Cortex of kidney (tissue), 1 donor: ENCODE measurements around the gene PRKCA.
"Not testable (repeated sequence)": the region's sequence is repeated elsewhere in the genome, so short reads cannot be mapped to it uniquely, and the experiment has no call there.

Experiments used
- DNase-seq: peaks from one replicate; lab custom pipeline; 2025; lab: John Stamatoyannopoulos, UW

Gene PRKCA

GRCh38 chr17:66290101-66290722 lies 12.2 kb upstream of the PRKCA start:
- no peak for DNase-seq

GRCh38 chr17:66292353-66292752 lies 10.1 kb upstream of the PRKCA start:
- DNase-seq = no peak

- DNase-seq = no peak
Measured at GRCh38 chr17:66296289-66296725, 6.1 kb upstream of the PRKCA start.

GRCh38 chr17:66297443-66297842 lies 5.0 kb upstream of the PRKCA start:
- not testable (repeated sequence) for DNase-seq

GRCh38 chr17:66299711-66300110 lies 2.7 kb upstream of the PRKCA start:
- no peak for DNase-seq

GRCh38 chr17:66300956-66301355 lies 1.5 kb upstream of the PRKCA start:
- no peak for DNase-seq

- DNase-seq = no peak
Measured at GRCh38 chr17:66301367-66301863, 998 bp upstream of the PRKCA start.

GRCh38 chr17:66302761-66303626 lies 581 bp downstream of the PRKCA start:
- DNase-seq = no peak

- DNase-seq = no peak
Measured at GRCh38 chr17:66304304-66305174, 2.1 kb downstream of the PRKCA start.

GRCh38 chr17:66306446-66306845 lies 4.0 kb downstream of the PRKCA start:
- no peak for DNase-seq

GRCh38 chr17:66307257-66307656 lies 4.8 kb downstream of the PRKCA start:
- DNase-seq = no peak

GRCh38 chr17:66308856-66309255 lies 6.4 kb downstream of the PRKCA start:
- no peak for DNase-seq

- DNase-seq = no peak
Measured at GRCh38 chr17:66309793-66310192, 7.4 kb downstream of the PRKCA start.

GRCh38 chr17:66310528-66311148 lies 8.2 kb downstream of the PRKCA start:
- no peak for DNase-seq

GRCh38 chr17:66312912-66313311 lies 10.5 kb downstream of the PRKCA start:
- DNase-seq = no peak

GRCh38 chr17:66313325-66313724 lies 10.9 kb downstream of the PRKCA start:
- DNase-seq = no peak

GRCh38 chr17:66313995-66314659 lies 11.7 kb downstream of the PRKCA start:
- DNase-seq = no peak

- DNase-seq = no peak
Measured at GRCh38 chr17:66317629-66318028, 15.2 kb downstream of the PRKCA start.

- DNase-seq = no peak
Measured at GRCh38 chr17:66319226-66319625, 16.8 kb downstream of the PRKCA start.

- no peak for DNase-seq
Measured at GRCh38 chr17:66322764-66323163, 20.4 kb downstream of the PRKCA start.

- DNase-seq = not testable (repeated sequence)
Measured at GRCh38 chr17:66324381-66325004, 22.1 kb downstream of the PRKCA start.
